K562 (cell line): ENCODE measurements around the gene ZNF529. TPM values are rescaled to one million over a fixed set of nuclear protein-coding genes. Genes with fewer than 3 reads are reported as not detected.

Experiments used
- ATAC-seq: fragments of 200-7000 bp; cut with Tn5 transposase; 3 replicates; pipeline ENCODE4 v1.9.1; 2020; ENCODE audit warnings: moderate library complexity
- BruUV-seq: library from RNA; stranded (reverse); fragments of 400-500 nt; replicated peaks from 2 replicates; lab custom pipeline; 2021; lab: Mats Ljungman, UMichigan
- CTCF ChIA-PET: fragments of 300-600 bp; formaldehyde crosslinking; extraction: SDS; loops from one replicate; lab custom pipeline; 2021; ENCODE audit warnings: low intra/inter-chr PET ratio; lab: Yijun Ruan, JAX
- POLR2A ChIA-PET: fragments of 300-600, 350-650 bp; sonication (Branson Sonifier 250); formaldehyde crosslinking; extraction: SDS; loops from one replicate; lab custom pipeline; 2021; ENCODE audit warnings: antibody characterized with exemption, inconsistent platforms; lab: Yijun Ruan, JAX
- DNase-seq, 4 experiments: peaks; one replicate each; pipeline versions ENCODE4 v3.0.0 to v3.0.0-alpha.2; 2011 to 2018; ENCODE audit warnings: low spot score in 3 of 4, mixed read lengths in 3 of 4; ENCODE audit errors: extremely low read depth in 1 of 4
- FAIRE-seq: peaks from 2 replicates; lab custom pipeline; 2011; peaks lifted over from hg19 to GRCh38; lab: Jason Lieb, UNC
- H2AFZ ChIP-seq: 2 replicates; pipeline ENCODE4 v1.6.0; 2011; ENCODE audit warnings: low read depth, low read length, control low read depth, inconsistent platforms
- H3K27ac ChIP-seq: fragments of 200-600 bp; 3 replicates; pipeline ENCODE4 v1.8.0; 2011; ENCODE audit warnings: low read depth, mild to moderate bottlenecking, control low read depth, inconsistent platforms, low read length, moderate library complexity, mixed read lengths; ENCODE audit errors: extremely low read depth
- H3K27me3 ChIP-seq, 2 experiments: fragments of 300-600 bp in 1 of 2; 2 replicates in 1 of 2; 3 replicates in 1 of 2; pipeline versions ENCODE4 v1.6.0 to v1.8.0; 2011; ENCODE audit warnings: inconsistent platforms in 2 of 2, low read length in 2 of 2, mild to moderate bottlenecking in 1 of 2, mixed read lengths in 1 of 2, moderate library complexity in 1 of 2; ENCODE audit not compliant: control insufficient read depth in 2 of 2, insufficient read depth in 2 of 2
- H3K36me3 ChIP-seq: fragments of 300-600 bp; 3 replicates; pipeline ENCODE4 v1.8.0; 2011; ENCODE audit warnings: mild to moderate bottlenecking, low read length, inconsistent platforms; ENCODE audit not compliant: control insufficient read depth, insufficient read depth
- H3K4me1 ChIP-seq, 2 experiments: fragments of 200-600 bp in 1 of 2; replicated peaks in 1 of 2; 2 replicates in 1 of 2; 3 replicates in 1 of 2; pipeline versions ENCODE4 v1.5.1 to v1.8.0; 2011; ENCODE audit warnings: inconsistent platforms in 2 of 2, low read length in 2 of 2, mild to moderate bottlenecking in 1 of 2, mixed read lengths in 1 of 2, moderate library complexity in 1 of 2; ENCODE audit not compliant: control insufficient read depth in 2 of 2, insufficient read depth in 2 of 2
- H3K4me2 ChIP-seq: 2 replicates; pipeline ENCODE4 v1.6.1; 2011; ENCODE audit warnings: low read length, control low read depth, inconsistent platforms, mixed read lengths; ENCODE audit not compliant: insufficient read depth
- H3K4me3 ChIP-seq: fragments of 200-600 bp; sonication (generic), shearing (Covaris generic); 2 replicates; pipeline ENCODE4 v1.5.1; 2016; ENCODE audit warnings: control low read depth, inconsistent platforms
- H3K79me2 ChIP-seq: fragments of 200-600 bp; 3 replicates; pipeline ENCODE4 v1.8.0; 2011; ENCODE audit warnings: low read length, inconsistent platforms; ENCODE audit not compliant: control insufficient read depth, insufficient read depth
- H3K9ac ChIP-seq, 2 experiments: 2 replicates each; pipeline versions ENCODE4 v1.6.0 to v1.6.1; 2011; ENCODE audit warnings: low read depth in 2 of 2, low read length in 2 of 2, control low read depth in 1 of 2, inconsistent platforms in 1 of 2, mild to moderate bottlenecking in 1 of 2, mixed read lengths in 1 of 2; ENCODE audit not compliant: insufficient read depth in 1 of 2
- H3K9me1 ChIP-seq: one replicate; pipeline ENCODE4 v1.6.0; 2011; ENCODE audit warnings: inconsistent platforms, mild to moderate bottlenecking, low read length, moderate library complexity; ENCODE audit not compliant: control insufficient read depth, insufficient read depth
- H3K9me3 ChIP-seq: replicated peaks from 2 replicates; pipeline ENCODE4 v1.5.1; 2011; ENCODE audit warnings: low read depth, low read length, inconsistent platforms; ENCODE audit not compliant: control insufficient read depth, insufficient read depth
- H4K20me1 ChIP-seq: replicated peaks from 2 replicates; pipeline ENCODE4 v1.6.1; 2011; ENCODE audit warnings: low read length, inconsistent platforms, mixed read lengths; ENCODE audit not compliant: control insufficient read depth, insufficient read depth
- CBX1 ChIP-seq: sonication (generic); IDR thresholded peaks from 2 replicates; pipeline ENCODE4 v1.6.1; 2016; ENCODE audit warnings: antibody characterized with exemption, low read depth, mild to moderate bottlenecking
- CBX3 ChIP-seq, 2 experiments: IDR thresholded peaks; 1 replicate in 1 of 2; 2 replicates in 1 of 2; pipeline ENCODE4 v1.6.1; 2012; ENCODE audit warnings: inconsistent platforms in 2 of 2, low read length in 2 of 2, borderline replicate concordance in 1 of 2, control low read depth in 1 of 2
- CBX5 ChIP-seq: IDR thresholded peaks from 2 replicates; pipeline ENCODE4 v1.6.1; 2014; ENCODE audit warnings: low read depth, borderline replicate concordance
- HCFC1 ChIP-seq: IDR thresholded peaks from 2 replicates; pipeline ENCODE4 v1.6.1; 2012; ENCODE audit warnings: low read depth, low read length, improper control_type of control experiment
- HMG20B ChIP-seq: fragments of 250-450 bp; sonication (Bioruptor Pico); IDR thresholded peaks from 2 replicates; pipeline ENCODE4 v1.5.0; 2021; ENCODE audit warnings: mild to moderate bottlenecking
- MCM5 ChIP-seq: fragments of 450-650 bp; IDR thresholded peaks from 2 replicates; pipeline ENCODE4 v1.6.1; 2016; ENCODE audit warnings: low read depth
- MTA3 ChIP-seq: fragments of 450-650 bp; formaldehyde crosslinking; IDR thresholded peaks from 2 replicates; pipeline ENCODE4 v1.6.1; 2017; ENCODE audit warnings: mild to moderate bottlenecking, borderline replicate concordance
- NCOA4 ChIP-seq: fragments of 450-650 bp; IDR thresholded peaks from 2 replicates; pipeline ENCODE4 v1.6.1; 2018; ENCODE audit warnings: mild to moderate bottlenecking; ENCODE audit not compliant: partially characterized antibody
- SMARCE1 ChIP-seq: fragments of 450-650 bp; IDR thresholded peaks from 2 replicates; pipeline ENCODE4 v1.7.1; 2016; ENCODE audit warnings: mild to moderate bottlenecking
- TAF1 ChIP-seq: IDR thresholded peaks from 2 replicates; pipeline ENCODE4 v1.6.1; 2011; ENCODE audit warnings: mild to moderate bottlenecking, low read length, moderate library complexity; ENCODE audit not compliant: insufficient read depth, control insufficient read depth, severe bottlenecking; ENCODE audit errors: extremely low read depth
- TRIM24 ChIP-seq, 2 experiments: fragments of 450-650 bp; IDR thresholded peaks; 2 replicates each; pipeline ENCODE4 v1.6.1; 2016
- TRIM28 ChIP-seq: fragments of 450-650 bp; IDR thresholded peaks from 2 replicates; pipeline ENCODE4 v1.6.1; 2017
- XRCC3 ChIP-seq: fragments of 450-650 bp; IDR thresholded peaks from 2 replicates; pipeline ENCODE4 v1.6.1; 2017; ENCODE audit warnings: mild to moderate bottlenecking, moderate library complexity
- ZNF23 ChIP-seq: fragments of 250-450 bp; sonication (Bioruptor Pico); IDR thresholded peaks from 2 replicates; pipeline ENCODE4 v1.4.0; 2020; ENCODE audit warnings: mild to moderate bottlenecking
- ZNF274 ChIP-seq: IDR thresholded peaks from 2 replicates; pipeline ENCODE4 v1.6.1; 2011; ENCODE audit warnings: low read depth, mild to moderate bottlenecking, low read length, moderate library complexity, borderline replicate concordance
- ZNF507 ChIP-seq: conservative IDR thresholded peaks from 2 replicates; pipeline ENCODE4 v1.6.1; 2017; ENCODE audit warnings: missing genetic modification characterization, missing compliant biosample characterization
- WGBS: fragments of 100-300 bp; shearing (Covaris generic); methylation state at CpG from one replicate; pipeline ENCODE4 v1.1.6; 2016; ENCODE audit warnings: low coverage, mixed read lengths; ENCODE audit not compliant: insufficient coverage; ENCODE audit errors: missing lambda C conversion rate; 5-methylcytosine and 5-hydroxymethylcytosine counted together
- in situ Hi-C: fragments of 300-500 bp; cut with MboI; formaldehyde crosslinking; loops from 4 replicates; pipeline ENCODE4 v1.15.0; 2018; ENCODE audit warnings: inconsistent platforms, mixed read lengths
- intact Hi-C: fragments of 100-400 bp; cut with micrococcal nuclease; formaldehyde crosslinking; loops from 2 replicates; pipeline ENCODE4 v1.14.2; 2022
- polyA plus RNA-seq, 8 experiments: library from polyadenylated mRNA; depleted of rRNA in 4 of 8; stranded (reverse) in 5 of 8; unstranded in 3 of 8; fragments of >200 nt; fragmentation: Nextera tagmentation in 2 of 8; fragmentation: Illumina TruSeq in 1 of 8; extraction: Ambion mirVana in 2 of 8; extraction: Trizol in 1 of 8; gene quantifications; 2 replicates each; pipeline versions ENCODE4 v1.2.1 to v1.2.3, GENCODE V29; 2011 to 2014; ENCODE audit warnings: inconsistent platforms in 1 of 8, missing spikeins in 1 of 8
- total RNA-seq, 7 experiments: library from RNA; depleted of rRNA in 6 of 7; stranded (reverse); fragments of >200 nt in 6 of 7; fragmentation: Illumina TruSeq in 2 of 7; extraction: Trizol in 2 of 7; gene quantifications; 2 replicates each; pipeline versions ENCODE4 v1.2.1 to v1.2.3, GENCODE V29; 2011 to 2021; ENCODE audit warnings: low replicate concordance in 1 of 7
- TF ChIP-seq, protein P1 (sequence below): conservative IDR thresholded peaks from 2 replicates; pipeline ENCODE4 v1.6.1; 2011; ENCODE audit warnings: low read depth, mild to moderate bottlenecking, low read length; ENCODE audit not compliant: control insufficient read depth

The ZNF529 gene
- total and polyA plus RNA-seq, 9 of the 15 experiments (the other 6 are each of a cell fraction or from before 2014, with no cell fraction given), result 2.4 to 12.6 (median 6.3) TPM

DNA sequence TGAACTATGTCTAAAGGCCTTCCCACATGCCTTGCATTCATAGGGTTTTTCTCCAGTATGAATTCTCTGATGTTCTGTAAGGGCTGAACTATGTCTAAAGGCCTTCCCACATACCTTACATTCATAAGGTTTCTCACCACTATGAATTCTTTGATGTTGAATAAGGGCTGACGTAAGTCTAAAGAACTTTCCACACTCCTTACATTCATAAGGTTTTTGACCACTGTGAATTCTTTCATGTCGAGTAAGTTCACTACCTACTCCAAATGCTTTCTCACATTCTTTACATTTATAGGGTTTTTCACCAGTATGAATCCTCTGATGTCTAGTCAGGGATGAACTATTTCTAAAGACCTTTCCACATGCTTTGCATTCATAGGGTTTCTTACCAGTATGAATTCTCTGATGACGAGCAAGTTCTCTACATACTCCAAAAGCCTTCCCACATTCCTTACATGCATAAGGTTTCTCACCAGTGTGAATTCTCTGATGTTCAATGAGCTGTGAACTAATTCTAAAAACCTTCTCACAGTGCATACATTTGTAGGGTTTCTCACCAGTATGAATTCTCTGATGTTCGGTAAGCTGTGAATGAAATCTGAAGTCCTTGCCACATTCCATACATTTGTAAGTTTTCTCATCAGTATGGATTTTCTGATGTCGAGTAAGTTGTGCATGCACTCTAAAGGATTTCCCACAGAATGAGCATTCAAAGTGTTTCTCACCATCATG is 25.9 kb downstream of the ZNF529 start:
- no peak overlapping the region for H3K9ac ChIP-seq
- no peak overlapping the region for H2AFZ ChIP-seq
- 88% methylated on average over 5 of the region's 5 CpGs for WGBS
- H3K36me3 ChIP-seq, result peaks cover 59% of the 10 kb centered on the region
- FAIRE-seq, result no peak
- no peak overlapping the region for H3K4me2 ChIP-seq
- no peaks in the 10 kb centered on the region for H3K4me1 ChIP-seq
- ATAC-seq, result no peak
- H3K79me2 ChIP-seq, result no peaks in the 10 kb centered on the region
- no peak overlapping the region for H3K4me3 ChIP-seq
- no peaks in the 10 kb centered on the region for H3K9me1 ChIP-seq
- H4K20me1 ChIP-seq, result no peaks in the 10 kb centered on the region
- no peak overlapping the region for H3K27ac ChIP-seq
- TF ChIP-seq ZNF23 (CRISPR knock-in tag), result no peak
- no peak for TF ChIP-seq TAF1
- no peak for TF ChIP-seq HMG20B (CRISPR knock-in tag)
- no peak for TF ChIP-seq NCOA4
- TF ChIP-seq TRIM24 (IDR thresholded peaks at IDR 0.05), result peak in 1 of 2 experiments; percentile 64; a peak in 2 of 4 replicates
- TF ChIP-seq MCM5, result no peak
- no peak for TF ChIP-seq SMARCE1
- TF ChIP-seq, protein P1, sequence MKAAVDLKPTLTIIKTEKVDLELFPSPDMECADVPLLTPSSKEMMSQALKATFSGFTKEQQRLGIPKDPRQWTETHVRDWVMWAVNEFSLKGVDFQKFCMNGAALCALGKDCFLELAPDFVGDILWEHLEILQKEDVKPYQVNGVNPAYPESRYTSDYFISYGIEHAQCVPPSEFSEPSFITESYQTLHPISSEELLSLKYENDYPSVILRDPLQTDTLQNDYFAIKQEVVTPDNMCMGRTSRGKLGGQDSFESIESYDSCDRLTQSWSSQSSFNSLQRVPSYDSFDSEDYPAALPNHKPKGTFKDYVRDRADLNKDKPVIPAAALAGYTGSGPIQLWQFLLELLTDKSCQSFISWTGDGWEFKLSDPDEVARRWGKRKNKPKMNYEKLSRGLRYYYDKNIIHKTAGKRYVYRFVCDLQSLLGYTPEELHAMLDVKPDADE, result 0 out of 2 replicates have a peak, but pooled peaks have one; percentile 44
- peak; percentile 30; the same call in 1 of the 2 replicates for TF ChIP-seq ZNF507 (tag)
- peak; percentile 100 for TF ChIP-seq ZNF274
- 0 out of 2 replicates have a peak, but pooled peaks have one; percentile 43 for TF ChIP-seq MTA3
- peak in 1 of 2 experiments; percentile 83; a peak in 2 of 3 replicates for TF ChIP-seq CBX3 (IDR thresholded peaks at IDR 0.05; ENCODE audit: borderline replicate concordance in 1 of 2, low read length in 2 of 2)
- TF ChIP-seq XRCC3, result peak; percentile 87
- 0 out of 2 replicates have a peak, but pooled peaks have one; percentile 11 for TF ChIP-seq CBX5
- TF ChIP-seq CBX1, result peak; percentile 52; the same call in 1 of the 2 replicates
- no peak for TF ChIP-seq HCFC1
- TF ChIP-seq TRIM28, result peak; percentile 95
- H3K27me3 ChIP-seq, result no peaks in the 10 kb centered on the region
- H3K9me3 ChIP-seq, result peaks cover 34% of the 10 kb centered on the region
- BruUV-seq, result no TSS peak
- intact Hi-C loops (no loop called here), in situ Hi-C loops (no loop called here)
- ChIA-PET POLR2A (interaction anchor here (1.0 kb wide), 1 partner anchor 19 kb away, joined by 3 read pairs; the partner anchor contains the start of gene ZNF260), CTCF (no interaction called here)
- peak in 1 of 4 experiments; percentile 5 for DNase-seq
